ENCODE measurements around the gene BTBD16. TPM values are rescaled to one million over a fixed set of nuclear protein-coding genes. Genes with fewer than 3 reads are reported as not detected.

Gene BTBD16
- total and polyA plus RNA-seq, 10 of the 15 experiments (the other 5 are each of a cell fraction or from before 2014, with no cell fraction given): 0.11 TPM; not detected in 9

DNA sequence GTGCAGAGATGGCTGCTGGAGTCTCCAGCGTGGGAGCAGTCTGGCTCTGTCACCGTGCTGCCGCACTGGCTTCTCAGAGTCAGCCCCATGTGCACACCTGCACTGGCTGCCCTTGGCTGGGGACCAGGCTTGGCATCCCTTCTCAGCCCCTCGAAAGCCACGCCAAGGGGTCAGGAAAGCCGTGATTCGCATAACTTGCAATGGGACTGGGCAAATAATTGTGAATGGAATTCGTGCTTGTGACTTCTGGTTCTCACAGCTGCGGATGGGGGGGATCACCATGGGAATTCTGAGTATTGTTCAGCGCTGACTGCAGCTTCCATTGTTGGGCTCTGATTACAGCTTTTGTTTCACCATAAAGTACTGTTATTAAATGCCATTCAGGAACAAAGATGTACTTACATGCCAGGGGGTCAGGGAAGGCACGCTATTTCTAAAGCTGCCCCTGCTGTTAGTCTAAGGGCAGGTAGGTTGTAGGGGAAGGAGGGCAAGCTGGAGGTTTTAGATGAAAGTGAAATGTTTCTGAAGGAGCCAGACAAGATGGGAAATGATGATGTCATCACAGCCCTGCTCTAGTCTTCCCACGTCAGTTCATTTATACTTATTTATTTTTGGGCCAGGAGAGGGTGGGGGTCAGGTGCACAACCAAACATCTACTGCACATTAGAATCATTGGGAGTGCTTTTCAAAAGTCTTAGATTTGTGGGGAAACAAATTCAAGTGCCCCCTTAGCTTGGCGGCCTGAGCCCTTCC lies 97.6 kb downstream of the BTBD16 start:
- Histone ChIP-seq H3K4me2 (ENCODE audit: control insufficient read depth, insufficient read depth) (no peak overlapping the region), H3K4me1 (ENCODE audit: control insufficient read depth, insufficient read depth, low read length) (no peaks in the 10 kb centered on the region), H3K9ac (ENCODE audit: control insufficient read depth, insufficient read depth, low read length) (no peak overlapping the region), H3K9me3 (replicated peaks; ENCODE audit: control insufficient read depth, insufficient read depth, low read length) (no peaks in the 10 kb centered on the region), H3K36me3 (ENCODE audit: control insufficient read depth in 2 of 2, insufficient read depth in 2 of 2, low read length in 1 of 2) (no peaks in the 10 kb centered on the region), H2AFZ (ENCODE audit: control insufficient read depth, low read depth, low read length) (no peak overlapping the region), H3K79me2 (ENCODE audit: control insufficient read depth, insufficient read depth, low read length) (no peaks in the 10 kb centered on the region), H3K27me3 (replicated peaks in 1 of 2; ENCODE audit: control insufficient read depth in 2 of 2, insufficient read depth in 2 of 2, low read length in 1 of 2) (peaks cover 0 to 19% of the 10 kb centered on the region in 2 experiments; a peak in 2 of 4 replicates), H3K4me3 (no peak overlapping the region), H3K27ac (ENCODE audit: control insufficient read depth, insufficient read depth) (no peak overlapping the region), H4K20me1 (ENCODE audit: control insufficient read depth, insufficient read depth) (no peaks in the 10 kb centered on the region)
- CTCF ChIA-PET: interaction anchor here (0.9 to 1.0 kb wide), 2 partner anchors 11 to 25 kb away, joined by 3 read pairs; no protein-coding TSS in a partner anchor
- DNase-seq (ENCODE audit: low read depth, low spot score) (no peak), FAIRE-seq (no peak), ATAC-seq (no peak)
- intact Hi-C loops (cut with micrococcal nuclease; ENCODE audit: unreplicated experiment): no loop called here
- 45% methylated on average over 13 of the region's 13 CpGs for WGBS (ENCODE audit: insufficient coverage, insufficient replicate concordance, low lambda C conversion rate, missing lambda C conversion rate)
- RAD21 ChIA-PET (ENCODE audit: unreplicated experiment): no interaction called here
- SMC1A ChIA-PET (ENCODE audit: uncharacterized antibody, unreplicated experiment): interaction anchor here (1.0 kb wide), 1 partner anchor 67 kb away, joined by 5 read pairs; no protein-coding TSS in a partner anchor
- TF ChIP-seq STAT1 (conservative IDR thresholded peaks at IDR 0.05) (no peak), POLR2AphosphoS2 (IDR thresholded peaks at IDR 0.05; ENCODE audit: low read depth, low read length) (no peak), RAD21 (IDR thresholded peaks at IDR 0.05; ENCODE audit: insufficient read depth, low read depth, low read length) (no peak), GABPA (IDR thresholded peaks at IDR 0.05; ENCODE audit: low read depth) (no peak), ZBED1 (IDR thresholded peaks at IDR 0.05; ENCODE audit: borderline replicate concordance) (no peak), NBN (IDR thresholded peaks at IDR 0.05) (no peak), TBL1XR1 (IDR thresholded peaks at IDR 0.05; ENCODE audit: low read depth, low read length) (no peak), STAT3 (IDR thresholded peaks at IDR 0.05; ENCODE audit: low read depth, low read length) (no peak), DPF2 (IDR thresholded peaks at IDR 0.05) (no peak)
- TF ChIP-seq, protein P1, sequence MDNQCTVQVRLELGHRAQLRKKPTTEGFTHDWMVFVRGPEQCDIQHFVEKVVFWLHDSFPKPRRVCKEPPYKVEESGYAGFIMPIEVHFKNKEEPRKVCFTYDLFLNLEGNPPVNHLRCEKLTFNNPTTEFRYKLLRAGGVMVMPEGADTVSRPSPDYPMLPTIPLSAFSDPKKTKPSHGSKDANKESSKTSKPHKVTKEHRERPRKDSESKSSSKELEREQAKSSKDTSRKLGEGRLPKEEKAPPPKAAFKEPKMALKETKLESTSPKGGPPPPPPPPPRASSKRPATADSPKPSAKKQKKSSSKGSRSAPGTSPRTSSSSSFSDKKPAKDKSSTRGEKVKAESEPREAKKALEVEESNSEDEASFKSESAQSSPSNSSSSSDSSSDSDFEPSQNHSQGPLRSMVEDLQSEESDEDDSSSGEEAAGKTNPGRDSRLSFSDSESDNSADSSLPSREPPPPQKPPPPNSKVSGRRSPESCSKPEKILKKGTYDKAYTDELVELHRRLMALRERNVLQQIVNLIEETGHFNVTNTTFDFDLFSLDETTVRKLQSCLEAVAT (IDR thresholded peaks at IDR 0.05): no peak
- TF ChIP-seq, protein P2, sequence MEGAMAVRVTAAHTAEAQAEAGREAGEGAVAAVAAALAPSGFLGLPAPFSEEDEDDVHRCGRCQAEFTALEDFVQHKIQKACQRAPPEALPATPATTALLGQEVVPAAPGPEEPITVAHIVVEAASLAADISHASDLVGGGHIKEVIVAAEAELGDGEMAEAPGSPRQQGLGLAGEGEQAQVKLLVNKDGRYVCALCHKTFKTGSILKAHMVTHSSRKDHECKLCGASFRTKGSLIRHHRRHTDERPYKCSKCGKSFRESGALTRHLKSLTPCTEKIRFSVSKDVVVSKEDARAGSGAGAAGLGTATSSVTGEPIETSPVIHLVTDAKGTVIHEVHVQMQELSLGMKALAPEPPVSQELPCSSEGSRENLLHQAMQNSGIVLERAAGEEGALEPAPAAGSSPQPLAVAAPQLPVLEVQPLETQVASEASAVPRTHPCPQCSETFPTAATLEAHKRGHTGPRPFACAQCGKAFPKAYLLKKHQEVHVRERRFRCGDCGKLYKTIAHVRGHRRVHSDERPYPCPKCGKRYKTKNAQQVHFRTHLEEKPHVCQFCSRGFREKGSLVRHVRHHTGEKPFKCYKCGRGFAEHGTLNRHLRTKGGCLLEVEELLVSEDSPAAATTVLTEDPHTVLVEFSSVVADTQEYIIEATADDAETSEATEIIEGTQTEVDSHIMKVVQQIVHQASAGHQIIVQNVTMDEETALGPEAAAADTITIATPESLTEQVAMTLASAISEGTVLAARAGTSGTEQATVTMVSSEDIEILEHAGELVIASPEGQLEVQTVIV (IDR thresholded peaks at IDR 0.05; ENCODE audit: borderline replicate concordance, partially characterized antibody): no peak
- BruUV-seq (replicated peaks): no TSS peak
- in situ Hi-C loops (cut with MboI): no loop called here
- POLR2A ChIA-PET: no interaction called here
